Loucy (cell line): ENCODE data around the gene PRAMEF2.
"Not testable (repeated sequence)": the region's sequence is repeated elsewhere in the genome, so short reads cannot be mapped to it uniquely, and the experiment has no call there.

Experiments used
- H2AFZ ChIP-seq: fragments of 200-600 bp; sonication (generic); 2 replicates; pipeline ENCODE4 v1.6.0; 2016; ENCODE audit warnings: antibody characterized with exemption, mild to moderate bottlenecking, low read length, moderate library complexity
- H3F3A ChIP-seq: fragments of 200-600 bp; 2 replicates; pipeline ENCODE4 v1.6.0; 2016; ENCODE audit warnings: antibody characterized with exemption, low read depth, mild to moderate bottlenecking
- H3K27me3 ChIP-seq: fragments of 200-600 bp; sonication (generic); 2 replicates; pipeline ENCODE4 v1.6.1; 2014; ENCODE audit warnings: low read length, mild to moderate bottlenecking; ENCODE audit not compliant: insufficient read depth, poor library complexity, severe bottlenecking
- H3K36me3 ChIP-seq: fragments of 200-600 bp; sonication (generic); 2 replicates; pipeline ENCODE4 v1.6.1; 2016; ENCODE audit warnings: low read length; ENCODE audit not compliant: insufficient read depth
- H3K4me1 ChIP-seq: fragments of 200-600 bp; sonication (generic); 2 replicates; pipeline ENCODE4 v1.5.1; 2014; ENCODE audit warnings: low read length, mild to moderate bottlenecking; ENCODE audit not compliant: insufficient read depth, poor library complexity, severe bottlenecking
- H3K4me2 ChIP-seq: fragments of 200-600 bp; sonication (generic); 2 replicates; pipeline ENCODE4 v1.6.0; 2014; ENCODE audit warnings: antibody characterized with exemption, low read length, low read depth, mild to moderate bottlenecking; ENCODE audit not compliant: poor library complexity, severe bottlenecking
- H3K4me3 ChIP-seq: fragments of 200-600 bp; sonication (generic); 2 replicates; pipeline ENCODE4 v1.5.1; 2014; ENCODE audit warnings: low read length, mild to moderate bottlenecking, mixed read lengths; ENCODE audit not compliant: poor library complexity, severe bottlenecking
- H3K79me2 ChIP-seq: fragments of 200-600 bp; sonication (generic); 2 replicates; pipeline ENCODE4 v1.6.1; 2014; ENCODE audit warnings: low read length; ENCODE audit not compliant: insufficient read depth
- H3K9ac ChIP-seq: fragments of 200-600 bp; sonication (generic); 2 replicates; pipeline ENCODE4 v1.6.0; 2014; ENCODE audit warnings: mild to moderate bottlenecking, low read depth, low read length, moderate library complexity; ENCODE audit not compliant: poor library complexity, severe bottlenecking
- H3K9me2 ChIP-seq: fragments of 200-600 bp; sonication (generic); replicated peaks from 2 replicates; pipeline ENCODE4 v1.6.1; 2016; ENCODE audit warnings: low read depth, low read length, mixed read lengths
- H3K9me3 ChIP-seq: fragments of 200-600 bp; sonication (generic); 2 replicates; pipeline ENCODE4 v1.6.1; 2014; ENCODE audit warnings: mild to moderate bottlenecking, antibody characterized with exemption, low read length, low read depth; ENCODE audit not compliant: insufficient read depth
- H4K20me1 ChIP-seq: fragments of 200-600 bp; sonication (generic); 2 replicates; pipeline ENCODE4 v1.6.0; 2014; ENCODE audit warnings: antibody characterized with exemption, low read length, mild to moderate bottlenecking; ENCODE audit not compliant: insufficient read depth, poor library complexity, severe bottlenecking

PRAMEF2 gene

GRCh38 chr1:12886101-12886500, 29.2 kb downstream of the PRAMEF2 start, which contains the start of gene PRAMEF4:
Gene PRAMEF4 (minus strand): TSS chr1:12886201. CDS start chr1:12883394, 2,807 bp downstream.
- not testable (repeated sequence) for H3K4me3 ChIP-seq, H4K20me1 ChIP-seq, H3K36me3 ChIP-seq, H3K9ac ChIP-seq, H3K4me2 ChIP-seq, H3K4me1 ChIP-seq, H3K9me2 ChIP-seq, H3K79me2 ChIP-seq, H3K9me3 ChIP-seq, H2AFZ ChIP-seq, H3K27me3 ChIP-seq, H3F3A ChIP-seq

DNA sequence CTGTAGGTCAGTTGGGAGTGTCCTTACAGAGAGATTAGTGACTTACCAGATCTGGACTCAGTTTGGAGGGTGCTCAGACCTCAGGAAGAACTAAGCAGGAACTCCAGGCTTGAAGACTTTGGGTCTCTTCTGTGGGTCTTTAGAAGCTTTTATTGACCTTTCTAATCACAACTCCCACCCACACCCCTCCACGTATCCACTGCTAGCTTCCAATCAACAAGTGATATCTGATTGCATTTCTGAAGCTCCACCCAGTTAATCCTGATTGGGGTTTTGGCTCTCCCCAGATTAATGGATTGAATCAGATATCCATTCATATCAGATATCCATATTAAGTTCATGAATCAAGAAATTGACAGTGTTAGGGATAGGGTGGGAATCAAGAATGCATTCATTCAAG, 41.3 kb downstream of the PRAMEF2 start, which contains the start of gene PRAMEF10:
TSS of gene PRAMEF10 (minus strand) at position 101 of the 400 bp plus-strand sequence. CDS start 2,423 bp downstream, outside the sequence.
- not testable (repeated sequence) for H3K9me3 ChIP-seq, H3K4me3 ChIP-seq, H2AFZ ChIP-seq, H3K27me3 ChIP-seq, H3F3A ChIP-seq, H3K79me2 ChIP-seq, H4K20me1 ChIP-seq, H3K9me2 ChIP-seq, H3K36me3 ChIP-seq, H3K4me2 ChIP-seq, H3K9ac ChIP-seq, H3K4me1 ChIP-seq

- not testable (repeated sequence) for H3F3A ChIP-seq, H3K9me2 ChIP-seq, H2AFZ ChIP-seq, H3K4me2 ChIP-seq, H3K9ac ChIP-seq, H3K9me3 ChIP-seq, H3K4me3 ChIP-seq, H3K36me3 ChIP-seq, H3K79me2 ChIP-seq, H3K27me3 ChIP-seq, H4K20me1 ChIP-seq, H3K4me1 ChIP-seq
Measured at GRCh38 chr1:12899186-12899585, 42.3 kb downstream of the PRAMEF2 start.

GRCh38 chr1:12903793-12904572, 47.1 kb downstream of the PRAMEF2 start:
- not testable (repeated sequence) for H3K9me2 ChIP-seq, H2AFZ ChIP-seq, H3K79me2 ChIP-seq, H3F3A ChIP-seq, H3K27me3 ChIP-seq, H3K4me2 ChIP-seq, H3K9ac ChIP-seq, H3K4me1 ChIP-seq, H3K36me3 ChIP-seq, H3K4me3 ChIP-seq, H3K9me3 ChIP-seq, H4K20me1 ChIP-seq
